GM12875 (cell line): ENCODE results near the gene SLC6A3.
"Not testable (repeated sequence)": the region's sequence is repeated elsewhere in the genome, so short reads cannot be mapped to it uniquely, and the experiment has no call there.

ENCODE experiments used
- H3K4me3 ChIP-seq: one replicate; pipeline ENCODE4 v1.5.1; 2011; ENCODE audit warnings: low read depth, low read length, control low read depth
- CTCF ChIP-seq: IDR thresholded peaks from 2 replicates; pipeline ENCODE4 v1.5.1; 2011; ENCODE audit warnings: low read depth, mild to moderate bottlenecking, control low read depth, inconsistent platforms, low read length, moderate library complexity, borderline replicate concordance; ENCODE audit not compliant: insufficient read depth

Gene SLC6A3

GRCh38 chr5:1478271-1479035 is 33.2 kb upstream of the SLC6A3 start:
- TF ChIP-seq CTCF, result no peak
- no peak overlapping the region for H3K4me3 ChIP-seq

GRCh38 chr5:1477341-1477740 is 32.1 kb upstream of the SLC6A3 start:
- TF ChIP-seq CTCF, result no peak
- H3K4me3 ChIP-seq, result no peak overlapping the region

- TF ChIP-seq CTCF, result no peak
- no peak overlapping the region for H3K4me3 ChIP-seq
Measured at GRCh38 chr5:1476967-1477310, 31.7 kb upstream of the SLC6A3 start.

- TF ChIP-seq CTCF, result no peak
- no peak overlapping the region for H3K4me3 ChIP-seq
Measured at GRCh38 chr5:1476181-1476966, 31.1 kb upstream of the SLC6A3 start.

- not testable (repeated sequence) for H3K4me3 ChIP-seq
Measured at GRCh38 chr5:1475544-1475900, 30.3 kb upstream of the SLC6A3 start.

- no peak for TF ChIP-seq CTCF
- H3K4me3 ChIP-seq, result no peak overlapping the region
Measured at GRCh38 chr5:1474866-1475543, 29.8 kb upstream of the SLC6A3 start.

GRCh38 chr5:1474183-1474839 is 29.1 kb upstream of the SLC6A3 start:
- TF ChIP-seq CTCF, result no peak
- H3K4me3 ChIP-seq, result no peak overlapping the region
